Stimulated activated CD8-positive, alpha-beta memory T cell treated with anti-CD3 and anti-CD28 coated beads, Interleukin-12 subunit alpha, Interleukin-12 subunit beta, amount 100 ng/mL, for 1 hour (primary cell): ENCODE measurements around the gene PCDH10.

Experiments
- DNase-seq: peaks from one replicate; pipeline ENCODE4 v3.0.0-alpha.2; 2020; ENCODE audit warnings: low read depth

Gene PCDH10

DNA sequence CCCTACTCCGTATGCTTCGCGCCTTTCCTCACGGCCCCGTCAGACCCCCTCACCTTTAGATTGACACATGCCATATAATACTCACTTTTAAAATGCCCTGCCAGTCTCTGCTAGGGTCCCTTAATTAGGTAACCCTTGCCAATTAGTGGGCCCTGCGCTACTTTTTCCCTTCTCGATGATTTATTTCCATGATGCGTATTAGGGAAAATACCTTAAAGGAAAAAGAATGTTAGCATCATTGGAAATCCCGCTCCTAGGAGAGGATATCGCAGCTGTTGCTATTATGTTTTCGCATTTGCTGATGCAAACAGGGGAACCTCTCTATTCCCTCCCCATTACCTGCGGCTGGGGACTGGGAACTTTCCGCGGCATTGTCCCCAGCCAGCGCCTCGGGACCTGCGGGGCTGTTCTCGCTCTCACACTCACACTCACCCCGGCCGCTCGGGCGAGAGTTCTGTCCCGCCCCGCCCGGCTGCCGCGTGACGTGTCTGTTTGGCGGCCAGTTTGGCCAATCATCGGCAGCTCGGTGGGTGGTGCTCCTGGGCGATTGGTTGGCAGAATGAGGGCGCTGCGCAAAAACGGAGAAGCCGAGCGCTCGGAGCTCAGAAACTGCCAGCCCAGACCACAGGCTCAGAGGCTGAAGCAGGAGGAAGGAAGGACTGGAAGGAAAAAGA lies at the start of gene PCDH10:
TSS of gene PCDH10 (plus strand) at position 605 of the 674 bp plus-strand sequence. CDS start 847 bp downstream, outside the sequence.
- DNase-seq: no peak

GRCh38 chr4:133102043-133102442 lies 47.1 kb upstream of the PCDH10 start:
- no peak for DNase-seq

DNA sequence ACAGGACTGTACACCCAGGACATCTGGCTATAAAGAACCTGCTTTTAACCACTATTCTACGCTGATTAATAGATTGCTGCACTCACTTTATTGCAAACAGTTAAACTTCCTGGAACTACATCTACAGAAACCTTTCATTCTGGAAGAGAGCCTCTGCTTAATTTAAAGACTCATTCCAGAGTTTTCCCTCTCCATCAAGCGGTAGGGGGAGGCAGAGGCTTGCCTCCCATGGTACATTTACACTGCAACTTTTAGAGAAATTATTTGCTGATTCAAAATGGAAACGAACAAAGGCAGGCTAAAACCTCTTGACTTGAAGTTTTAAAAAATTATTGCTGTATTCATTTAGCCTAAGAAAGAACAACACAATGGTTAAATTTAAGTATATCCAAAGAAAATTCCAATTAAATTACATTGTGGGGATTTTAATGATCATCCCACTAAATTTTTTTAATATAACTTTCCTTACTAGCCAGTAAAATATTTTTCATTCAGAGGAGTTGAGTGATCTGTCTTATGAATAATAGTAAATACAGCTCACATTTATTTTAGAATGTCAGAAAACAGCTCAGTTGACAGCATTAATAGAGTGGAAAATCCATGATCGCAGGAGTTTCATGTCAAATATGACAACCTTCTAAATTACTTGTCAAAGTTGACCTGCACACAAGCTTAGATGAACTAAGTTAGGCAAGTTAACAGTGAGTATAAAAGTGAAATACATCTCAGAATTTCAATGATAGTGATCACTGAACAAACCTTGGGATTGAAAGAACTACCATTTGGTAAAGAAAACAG lies 46.3 kb upstream of the PCDH10 start:
- no peak for DNase-seq

GRCh38 chr4:133112641-133113040 lies 36.5 kb upstream of the PCDH10 start:
- DNase-seq: no peak

GRCh38 chr4:133124746-133125145 lies 24.3 kb upstream of the PCDH10 start:
- DNase-seq: no peak

DNA sequence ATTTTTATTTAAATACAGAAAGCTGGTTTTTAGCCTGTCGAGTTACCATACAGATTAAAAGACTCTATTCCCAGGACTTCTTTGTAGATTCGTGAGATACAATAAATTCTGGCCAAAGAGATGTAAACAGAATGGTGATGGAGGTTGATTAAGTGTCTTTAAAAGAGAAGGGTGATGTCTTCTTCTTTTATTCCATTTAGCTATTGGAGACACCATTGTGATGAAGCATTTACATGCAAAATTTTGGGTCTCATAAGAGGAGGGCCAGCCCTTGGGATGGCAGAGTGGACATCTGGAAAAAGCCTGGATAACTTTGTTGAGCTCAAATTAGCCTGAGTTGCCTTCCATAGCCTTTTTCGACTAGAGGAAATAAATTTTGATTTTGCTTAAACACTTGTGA lies 21.6 kb upstream of the PCDH10 start:
- DNase-seq: no peak

DNA sequence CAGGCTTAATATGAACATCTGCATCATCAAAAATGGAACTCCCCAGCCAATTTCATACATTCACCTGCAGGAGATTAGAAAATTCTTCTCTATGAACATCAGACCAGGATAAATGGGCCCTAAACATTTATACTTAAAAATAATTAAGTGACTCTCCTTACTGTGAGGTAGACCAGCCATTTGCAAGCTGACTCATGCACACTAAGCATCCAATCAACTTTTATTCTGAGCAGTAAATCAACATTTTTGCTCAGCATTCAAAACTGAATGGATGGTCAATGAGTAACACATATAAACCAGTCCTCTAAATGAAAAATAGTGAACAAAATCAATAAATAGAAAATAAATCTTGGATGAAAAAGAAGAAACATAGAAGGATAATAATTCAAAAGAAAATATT lies 19.9 kb upstream of the PCDH10 start:
- no peak for DNase-seq

GRCh38 chr4:133130171-133130570 lies 18.9 kb upstream of the PCDH10 start:
- DNase-seq: no peak

GRCh38 chr4:133131829-133132460 lies 17.1 kb upstream of the PCDH10 start:
- no peak for DNase-seq

DNA sequence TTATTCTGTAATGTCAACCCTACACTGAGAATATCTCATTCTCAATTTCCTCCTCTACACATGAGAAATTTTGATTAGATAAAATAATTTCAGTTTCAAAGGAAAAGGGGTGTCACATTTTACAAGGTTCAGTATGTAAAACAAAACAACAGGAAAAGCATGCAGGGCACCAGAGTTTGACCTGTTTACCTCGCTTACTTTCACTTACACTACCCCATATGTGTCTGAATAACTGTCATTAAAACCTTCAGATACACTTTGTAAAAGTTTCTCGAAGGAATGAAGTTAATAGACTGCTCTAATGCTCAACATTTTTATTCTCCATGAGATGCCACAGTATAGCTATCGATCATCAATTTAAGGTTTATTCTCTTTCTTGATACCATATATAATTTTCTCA lies 12.3 kb upstream of the PCDH10 start:
- DNase-seq: no peak

- no peak for DNase-seq
Measured at GRCh38 chr4:133137571-133137970, 11.5 kb upstream of the PCDH10 start.

DNA sequence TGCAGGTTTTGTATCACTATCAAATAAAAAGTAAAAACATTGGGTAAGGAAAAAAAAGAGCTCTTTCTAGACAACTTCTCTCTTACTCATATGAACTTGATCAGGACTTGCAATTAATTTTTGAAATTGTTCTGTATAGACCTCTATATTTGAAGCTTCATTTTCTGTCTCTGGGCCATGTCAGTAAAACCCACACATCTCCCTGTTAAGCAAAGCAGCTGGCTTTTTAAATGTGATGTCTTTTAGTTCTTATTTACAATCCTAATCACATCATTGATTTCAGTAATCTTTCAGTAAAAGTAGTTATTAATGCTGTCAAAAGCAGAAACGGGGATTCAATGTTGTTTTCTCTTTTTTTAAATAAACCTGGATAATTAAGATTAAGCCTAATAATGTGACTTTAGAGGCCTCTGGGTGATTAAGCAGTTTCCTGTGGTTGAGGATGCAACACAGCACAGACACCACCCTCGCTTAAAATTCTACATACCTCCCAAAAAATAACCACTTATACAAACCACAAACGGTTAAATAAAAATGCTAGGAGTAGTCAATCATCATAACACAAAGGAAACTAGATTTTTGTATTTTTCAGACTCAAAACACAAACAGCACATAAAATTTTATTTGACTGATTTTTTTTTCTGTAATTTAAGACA lies 5.2 kb upstream of the PCDH10 start:
- no peak for DNase-seq

DNA sequence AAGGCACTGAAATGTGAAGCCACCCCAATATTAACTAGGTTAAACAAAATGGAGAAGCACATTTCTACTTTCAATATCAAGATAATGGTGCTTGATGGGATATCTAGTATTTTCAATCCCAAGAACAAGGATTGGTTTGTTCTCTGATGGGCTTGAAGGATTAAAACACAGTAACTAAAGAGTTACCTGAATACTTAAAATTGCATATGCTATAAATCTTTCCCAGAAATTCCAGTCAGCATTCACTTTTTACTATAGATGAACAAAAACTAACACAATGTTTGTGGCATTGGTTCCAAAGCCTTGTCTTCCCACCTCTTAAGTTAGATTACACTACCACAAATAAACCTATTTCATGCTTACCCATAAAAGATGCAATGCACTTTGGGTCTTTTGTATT lies 3.9 kb upstream of the PCDH10 start:
- DNase-seq: no peak

DNA sequence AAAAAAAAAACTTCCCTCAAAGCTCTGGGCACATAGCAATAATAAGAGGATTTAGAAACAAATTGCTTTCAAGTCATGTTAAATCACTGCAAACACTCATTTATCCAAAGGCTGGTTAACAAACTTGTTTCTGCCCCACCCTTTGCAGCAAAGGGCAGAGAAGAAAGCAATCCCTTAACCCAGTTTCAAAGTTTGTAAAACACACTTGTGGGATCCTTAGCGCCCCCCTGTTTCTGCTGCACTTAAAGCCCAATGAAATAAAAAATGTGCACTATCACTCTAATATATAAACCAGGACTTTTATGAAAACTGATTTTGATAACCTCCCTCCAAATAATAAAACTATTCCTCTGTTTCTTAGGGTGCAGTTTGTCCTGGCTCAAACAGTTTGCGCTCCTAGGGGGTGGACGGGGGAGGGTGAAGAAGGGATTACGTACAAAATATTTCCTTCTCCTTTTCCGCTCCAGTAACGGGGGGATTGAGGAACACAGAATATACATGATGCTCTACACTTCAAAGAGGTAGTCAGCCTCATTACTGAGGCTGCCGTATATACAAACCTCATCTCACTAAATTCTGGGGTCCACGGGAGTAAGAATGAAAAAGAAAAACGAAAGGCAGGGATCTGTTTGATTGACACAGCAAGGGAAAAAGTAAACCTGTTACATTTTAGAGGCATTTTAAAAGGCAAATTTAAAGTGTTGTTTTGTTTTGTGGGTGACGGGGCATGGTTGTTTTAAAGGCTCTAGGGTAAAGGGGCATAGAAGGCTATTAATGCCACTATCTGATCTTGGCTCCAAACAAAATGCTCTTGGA lies 3.1 kb upstream of the PCDH10 start:
- DNase-seq: no peak

GRCh38 chr4:133146574-133147241 lies 2.4 kb upstream of the PCDH10 start:
- DNase-seq: no peak

DNA sequence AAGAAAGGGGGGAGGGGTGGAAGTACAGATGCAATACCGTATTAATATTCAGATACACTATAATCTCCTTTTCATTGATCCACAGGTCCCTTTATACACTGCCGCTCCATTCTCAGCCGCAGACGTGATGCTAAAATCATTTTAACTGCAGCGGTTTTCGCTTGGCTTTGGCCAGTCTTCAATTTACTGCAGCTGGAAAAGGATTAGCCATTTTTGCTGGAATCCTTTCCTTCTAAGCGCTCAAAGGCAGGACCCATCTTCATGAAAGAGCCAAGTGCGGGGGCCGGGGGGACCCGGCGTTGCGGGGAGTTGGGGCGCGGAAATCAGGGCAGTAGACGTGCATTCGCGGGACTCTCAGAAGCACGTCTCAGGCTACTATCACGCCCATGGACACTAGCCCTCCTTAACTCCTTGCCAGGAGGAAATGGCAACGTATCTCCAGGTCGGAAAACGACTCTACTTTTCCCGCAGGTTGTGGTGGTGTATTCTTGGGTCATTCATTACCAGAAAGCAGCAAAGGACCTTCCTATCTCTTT lies 1.7 kb upstream of the PCDH10 start:
- DNase-seq: no peak

DNA sequence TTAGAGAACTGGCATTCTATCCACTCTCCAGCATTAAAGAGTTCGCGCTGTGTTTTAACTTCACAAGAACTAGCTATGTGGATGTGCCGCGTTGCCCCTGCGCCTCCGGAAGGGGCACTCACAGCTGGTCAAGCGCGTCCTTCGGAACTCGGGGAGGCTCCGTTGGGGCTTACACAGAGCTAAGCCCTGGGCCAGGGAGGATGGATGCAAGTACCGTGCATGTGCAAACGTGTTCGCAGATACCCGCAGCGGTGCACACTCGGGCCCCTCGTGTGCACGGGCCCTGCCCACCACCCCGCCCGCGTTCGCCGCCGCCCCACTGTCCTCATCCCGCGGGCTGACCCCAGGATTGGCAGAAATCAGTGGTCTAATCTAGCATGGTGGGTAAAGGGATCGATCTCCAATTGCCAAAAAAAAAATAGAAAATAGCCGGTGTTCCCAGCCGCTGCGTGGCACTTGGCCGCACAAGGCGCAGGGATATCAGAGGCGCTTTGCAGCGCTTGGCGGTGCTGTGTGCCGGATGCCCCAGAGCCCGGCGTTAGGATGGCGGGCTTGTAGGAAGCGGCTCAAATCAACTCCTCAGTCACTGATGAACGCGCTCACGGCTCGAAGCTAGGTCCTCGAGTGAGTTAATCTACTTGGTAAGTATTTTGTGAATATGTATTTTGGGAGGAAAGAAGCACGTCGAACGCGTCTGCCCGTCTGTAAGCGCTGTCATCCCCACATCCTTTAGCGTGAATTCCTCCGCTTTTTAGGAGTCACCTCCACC lies 989 bp upstream of the PCDH10 start:
- no peak for DNase-seq

DNA sequence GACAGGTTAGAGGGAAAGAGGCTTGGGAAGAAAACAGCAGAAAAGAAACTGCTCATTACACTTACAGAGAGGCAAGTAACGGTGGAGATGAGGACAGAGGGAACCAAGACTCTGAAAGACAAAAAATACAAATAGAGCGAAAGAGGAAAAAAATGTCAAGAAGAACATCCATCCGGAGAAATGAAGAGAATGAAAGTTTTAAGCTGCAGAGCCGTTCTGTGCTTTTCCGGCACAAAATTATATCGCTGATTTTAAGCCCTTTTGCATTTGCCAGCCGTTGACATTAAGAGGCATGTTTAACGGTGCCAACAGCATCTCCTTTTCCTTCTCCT lies 236 bp downstream of the PCDH10 start:
- DNase-seq: no peak

GRCh38 chr4:133149932-133150471 lies 908 bp downstream of the PCDH10 start:
- no peak for DNase-seq
